Progenitor cell of endocrine pancreas (in vitro differentiated cells): ENCODE results near the gene PBX1. TPM values are rescaled to one million over a fixed set of nuclear protein-coding genes. Genes with fewer than 3 reads are reported as not detected.
A peak's percentile ranks its signal among the peaks of the same experiment; 100 is the strongest.

Experiments used
- DNase-seq: peaks from one replicate; pipeline ENCODE4 v3.0.0; 2021; ENCODE audit warnings: low spot score; ENCODE audit not compliant: unreplicated experiment
- H3K27ac Mint-ChIP-seq: 2 replicates; pipeline ENCODE4 v1.8.0; 2021; ENCODE audit warnings: mild to moderate bottlenecking, moderate library complexity, mixed read lengths
- H3K27me3 Mint-ChIP-seq: 2 replicates; pipeline ENCODE4 v1.8.0; 2021; ENCODE audit warnings: mixed read lengths
- H3K36me3 Mint-ChIP-seq: 2 replicates; pipeline ENCODE4 v1.8.0; 2022; ENCODE audit warnings: mixed read lengths; ENCODE audit not compliant: insufficient read depth
- H3K4me1 Mint-ChIP-seq: 2 replicates; pipeline ENCODE4 v1.8.0; 2021; ENCODE audit warnings: low read depth, mixed read lengths
- H3K4me3 Mint-ChIP-seq: 2 replicates; pipeline ENCODE4 v1.8.0; 2021; ENCODE audit warnings: low read depth, mild to moderate bottlenecking, moderate library complexity, mixed read lengths
- H3K9me3 Mint-ChIP-seq: 2 replicates; pipeline ENCODE4 v1.8.0; 2021; ENCODE audit warnings: low read depth, mixed read lengths
- total RNA-seq: library from RNA; stranded (reverse); gene quantifications from 2 replicates; pipeline ENCODE4 v1.2.1, GENCODE V29; 2021
- TF ChIP-seq, protein P1 (sequence below): fragments of 200-600 bp; sonication (generic); IDR thresholded peaks from one replicate; pipeline ENCODE4 v1.5.0; 2021; ENCODE audit warnings: antibody characterized with exemption, mild to moderate bottlenecking; ENCODE audit not compliant: unreplicated experiment

PBX1 gene
- total RNA-seq, 1 donor from 2014 or later: 205 TPM

DNA sequence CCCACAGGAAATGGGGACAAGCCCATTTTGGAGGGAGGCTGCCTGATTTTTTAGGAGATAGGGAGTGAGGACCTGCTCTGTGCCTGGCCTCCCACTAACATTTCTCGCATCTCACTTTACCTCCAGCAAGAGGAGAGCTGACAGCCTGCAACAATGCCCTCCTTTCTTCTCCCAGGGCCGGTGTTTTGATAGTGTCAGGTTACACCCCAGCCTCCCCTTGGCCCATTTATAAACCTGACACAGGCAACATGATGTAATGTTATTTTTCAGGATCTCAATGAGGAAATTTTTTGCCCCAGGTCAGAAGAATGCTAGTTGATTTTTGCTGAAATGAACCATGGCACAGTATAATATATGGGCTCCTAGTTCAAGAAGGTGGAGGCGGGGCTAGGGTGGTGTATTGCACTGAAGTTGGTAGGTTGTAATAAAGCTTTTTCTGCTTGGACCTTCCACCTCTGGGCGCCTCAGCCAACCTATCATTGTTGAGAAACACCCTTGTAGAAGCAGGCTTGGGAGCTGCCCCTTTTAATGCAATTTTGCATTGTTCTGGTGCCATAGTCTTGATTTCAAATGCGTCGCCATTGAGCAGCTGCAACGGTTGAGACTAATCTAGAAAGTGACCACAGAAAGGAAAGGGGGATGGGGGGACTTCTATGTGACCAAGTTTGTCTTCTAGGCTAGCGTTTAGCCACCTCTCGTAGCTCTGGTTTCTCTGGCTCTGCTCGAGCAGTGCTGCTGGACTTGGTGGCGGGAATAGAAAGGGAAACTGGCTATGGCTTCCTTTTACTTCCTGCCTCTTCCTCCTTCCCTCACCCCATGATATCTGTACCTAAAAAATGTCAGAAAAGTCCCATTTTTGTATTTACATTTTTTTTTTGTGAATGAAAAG is 53.0 kb downstream of the PBX1 start:
- H3K4me1 Mint-ChIP-seq: peaks cover 76% of the 10 kb centered on the region
- DNase-seq: peak; percentile 33
- no peaks in the 10 kb centered on the region for H3K9me3 Mint-ChIP-seq
- TF ChIP-seq, protein P1, sequence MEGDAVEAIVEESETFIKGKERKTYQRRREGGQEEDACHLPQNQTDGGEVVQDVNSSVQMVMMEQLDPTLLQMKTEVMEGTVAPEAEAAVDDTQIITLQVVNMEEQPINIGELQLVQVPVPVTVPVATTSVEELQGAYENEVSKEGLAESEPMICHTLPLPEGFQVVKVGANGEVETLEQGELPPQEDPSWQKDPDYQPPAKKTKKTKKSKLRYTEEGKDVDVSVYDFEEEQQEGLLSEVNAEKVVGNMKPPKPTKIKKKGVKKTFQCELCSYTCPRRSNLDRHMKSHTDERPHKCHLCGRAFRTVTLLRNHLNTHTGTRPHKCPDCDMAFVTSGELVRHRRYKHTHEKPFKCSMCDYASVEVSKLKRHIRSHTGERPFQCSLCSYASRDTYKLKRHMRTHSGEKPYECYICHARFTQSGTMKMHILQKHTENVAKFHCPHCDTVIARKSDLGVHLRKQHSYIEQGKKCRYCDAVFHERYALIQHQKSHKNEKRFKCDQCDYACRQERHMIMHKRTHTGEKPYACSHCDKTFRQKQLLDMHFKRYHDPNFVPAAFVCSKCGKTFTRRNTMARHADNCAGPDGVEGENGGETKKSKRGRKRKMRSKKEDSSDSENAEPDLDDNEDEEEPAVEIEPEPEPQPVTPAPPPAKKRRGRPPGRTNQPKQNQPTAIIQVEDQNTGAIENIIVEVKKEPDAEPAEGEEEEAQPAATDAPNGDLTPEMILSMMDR: no peak
- peaks cover 4% of the 10 kb centered on the region for H3K36me3 Mint-ChIP-seq
- no peaks in the 10 kb centered on the region for H3K27me3 Mint-ChIP-seq
- H3K4me3 Mint-ChIP-seq: peak overlapping the region; percentile 33
- peak overlapping the region; percentile 98 for H3K27ac Mint-ChIP-seq

DNA sequence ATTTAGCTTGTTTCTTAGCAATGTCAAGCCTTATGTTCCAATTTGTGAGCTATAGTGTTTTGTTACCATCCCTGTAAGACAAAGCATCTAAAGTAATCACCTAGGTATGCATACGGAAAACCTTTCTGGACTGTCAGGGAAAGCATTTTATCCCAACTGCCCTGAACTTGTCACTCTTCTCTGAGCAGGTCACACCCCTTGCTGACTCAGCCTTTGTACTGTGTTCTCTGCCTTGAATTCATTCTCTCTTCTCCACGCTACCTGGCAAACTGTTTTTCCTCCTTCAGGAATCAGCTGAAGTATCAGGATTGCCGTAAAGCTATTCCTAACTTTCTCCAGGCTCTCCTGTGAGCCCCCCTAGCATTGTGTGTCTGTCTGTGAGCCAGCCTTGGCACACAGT is 54.2 kb downstream of the PBX1 start:
- DNase-seq: no peak
- TF ChIP-seq, protein P1: no peak
- H3K9me3 Mint-ChIP-seq: no peaks in the 10 kb centered on the region
- peak overlapping the region; percentile 44 for H3K4me3 Mint-ChIP-seq
- H3K27me3 Mint-ChIP-seq: no peaks in the 10 kb centered on the region
- H3K36me3 Mint-ChIP-seq: no peaks in the 10 kb centered on the region
- H3K27ac Mint-ChIP-seq: peak overlapping the region; percentile 98
- H3K4me1 Mint-ChIP-seq: peaks cover 69% of the 10 kb centered on the region

DNA sequence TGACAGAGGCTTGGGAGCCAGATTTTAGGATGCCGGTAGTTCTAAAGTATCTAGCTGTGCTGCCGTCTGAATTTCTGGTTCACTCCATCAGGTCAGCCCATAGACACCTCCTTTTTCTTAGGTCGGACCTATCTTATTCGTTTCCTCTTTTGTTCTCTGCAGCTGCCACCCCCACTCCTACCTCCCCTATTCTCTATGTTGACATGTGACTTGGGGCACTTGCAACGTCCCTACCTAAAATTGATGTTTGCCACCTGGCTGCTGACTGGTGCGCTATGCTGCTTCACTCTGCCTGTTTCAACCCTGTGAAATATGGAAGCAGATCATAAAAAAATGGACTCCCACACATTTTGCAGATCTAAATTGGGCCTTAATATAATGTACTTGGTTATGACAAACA is 55.3 kb downstream of the PBX1 start:
- H3K36me3 Mint-ChIP-seq: no peaks in the 10 kb centered on the region
- peaks cover 63% of the 10 kb centered on the region for H3K4me1 Mint-ChIP-seq
- no peak overlapping the region for H3K4me3 Mint-ChIP-seq
- DNase-seq: no peak
- TF ChIP-seq, protein P1: no peak
- H3K27me3 Mint-ChIP-seq: no peaks in the 10 kb centered on the region
- no peaks in the 10 kb centered on the region for H3K9me3 Mint-ChIP-seq
- peak overlapping the region; percentile 63 for H3K27ac Mint-ChIP-seq

DNA sequence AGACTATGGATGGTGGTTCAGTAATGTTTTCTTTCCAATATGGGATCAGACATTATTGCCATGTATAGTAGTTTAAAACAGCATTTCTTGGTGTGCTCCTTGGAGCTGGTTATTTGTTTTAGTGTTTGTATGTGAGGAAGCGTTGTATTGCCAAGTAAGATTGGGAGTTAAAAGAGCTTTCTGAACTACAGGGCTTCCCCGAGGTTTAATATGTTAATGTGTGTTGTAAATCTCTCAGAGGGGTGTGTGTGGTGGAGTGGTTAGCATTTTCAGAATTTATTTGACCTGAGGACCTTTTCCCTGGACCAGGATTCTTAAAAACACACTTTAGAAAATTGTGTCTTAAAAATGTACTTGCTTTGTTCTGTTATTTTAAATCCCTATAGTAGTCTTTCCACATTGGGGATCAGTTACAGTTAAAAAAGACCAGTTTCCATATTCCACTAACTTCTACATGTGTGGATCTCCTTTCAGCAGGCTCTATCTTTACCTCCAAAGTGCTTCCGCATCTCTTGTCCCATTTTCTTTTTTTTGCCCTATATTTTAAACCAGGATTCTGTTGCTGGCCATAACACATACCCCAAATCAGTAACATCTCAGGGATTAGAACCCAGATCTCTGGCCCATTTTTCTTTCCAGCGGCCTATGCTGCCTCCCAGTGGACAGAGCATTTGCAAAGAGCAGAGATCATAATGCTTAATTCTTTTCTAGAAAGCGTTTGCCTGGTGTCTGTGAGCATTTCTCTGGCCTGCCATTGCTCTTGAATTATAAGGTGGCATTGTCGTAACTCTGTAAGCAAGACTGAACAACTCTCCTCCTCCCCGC is 58.6 kb downstream of the PBX1 start:
- Mint-ChIP-seq H3K36me3 (peaks cover 7% of the 10 kb centered on the region), H3K27me3 (no peaks in the 10 kb centered on the region), H3K9me3 (no peaks in the 10 kb centered on the region), H3K4me1 (peaks cover 42% of the 10 kb centered on the region), H3K27ac (no peak overlapping the region), H3K4me3 (no peak overlapping the region)
- TF ChIP-seq, protein P1: peak; percentile 60
- no peak for DNase-seq

DNA sequence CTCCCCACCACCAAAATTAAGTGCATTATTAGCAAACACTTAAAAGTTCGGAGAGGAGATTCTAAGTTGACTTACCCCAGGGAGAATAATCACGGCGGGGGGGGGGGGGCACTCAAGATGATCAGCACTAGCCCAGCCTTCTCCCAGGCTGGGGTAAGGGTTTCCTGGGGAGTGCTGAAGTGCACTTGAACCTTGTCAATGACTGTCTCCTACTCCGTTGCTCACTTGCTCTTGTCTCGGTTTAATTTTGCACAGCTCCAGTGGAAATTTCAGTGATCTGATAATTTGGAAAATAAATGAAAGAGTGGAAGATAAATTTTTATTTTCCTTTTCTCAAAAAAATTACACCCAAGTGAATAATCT is 59.2 kb downstream of the PBX1 start:
- Mint-ChIP-seq H3K9me3 (no peaks in the 10 kb centered on the region), H3K4me1 (peaks cover 40% of the 10 kb centered on the region), H3K27me3 (no peaks in the 10 kb centered on the region), H3K36me3 (peaks cover 7% of the 10 kb centered on the region), H3K27ac (no peak overlapping the region), H3K4me3 (no peak overlapping the region)
- no peak for DNase-seq
- TF ChIP-seq, protein P1: no peak
